ENCODE results near the gene CARD8. TPM values are rescaled to one million over a fixed set of nuclear protein-coding genes. Genes with fewer than 3 reads are reported as not detected.
"Not testable (repeated sequence)": the region's sequence is repeated elsewhere in the genome, so short reads cannot be mapped to it uniquely, and the experiment has no call there.

Gene CARD8
- total and polyA plus RNA-seq, 2 of the 8 experiments (the other 6 are each of a cell fraction or from before 2014, with no cell fraction given) = 8.9 to 24.4 TPM

GRCh38 chr19:48244281-48244680 is 11.4 kb downstream of the CARD8 start (continued):
- TF ChIP-seq SIN3A (conservative IDR thresholded peaks at IDR 0.05 in 1 of 2, IDR thresholded peaks at IDR 0.05 in 1 of 2; ENCODE audit: low read depth in 1 of 2, low read length in 2 of 2) (no peak), POLR2A (IDR thresholded peaks at IDR 0.05; ENCODE audit: control extremely low read depth in 1 of 2, low read depth in 2 of 2, low read length in 2 of 2) (no peak)

- H2BK120ac ChIP-seq (replicated peaks; ENCODE audit: low read depth, low read length); FAIRE-seq; H4K8ac ChIP-seq (ENCODE audit: extremely low read depth, insufficient read depth, low read length); H3K18ac ChIP-seq (ENCODE audit: extremely low read depth, low read length); H2BK5ac ChIP-seq (ENCODE audit: low read depth, low read length); H3K9me3 ChIP-seq (ENCODE audit: insufficient read depth in 2 of 2, low read depth in 1 of 2, low read length in 1 of 2); H2BK20ac ChIP-seq (ENCODE audit: low read length); POLR2A ChIA-PET (ENCODE audit: partially characterized antibody); H3K79me2 ChIP-seq (ENCODE audit: control insufficient read depth in 1 of 2, insufficient read depth in 2 of 2, low read length in 2 of 2); H3K4me2 ChIP-seq (ENCODE audit: insufficient read depth in 1 of 2, low read depth in 2 of 2, low read length in 2 of 2); H3K27me3 ChIP-seq (replicated peaks in 1 of 4; ENCODE audit: control insufficient read depth in 3 of 4, extremely low read depth in 1 of 4, insufficient read depth in 3 of 4, low read length in 3 of 4); H3K4ac ChIP-seq (replicated peaks; ENCODE audit: insufficient read length, low read depth, low read length); H2AK5ac ChIP-seq (ENCODE audit: low read depth, low read length); CTCF ChIA-PET (ENCODE audit: partially characterized antibody); H2BK15ac ChIP-seq (ENCODE audit: low read length); H3K23ac ChIP-seq (ENCODE audit: insufficient read length); H3K9ac ChIP-seq (replicated peaks in 1 of 4; ENCODE audit: extremely low read depth in 1 of 4, low read depth in 3 of 4, low read length in 3 of 4); H3K4me1 ChIP-seq (replicated peaks in 1 of 4; ENCODE audit: control insufficient read depth in 3 of 4, insufficient read depth in 4 of 4, low read length in 3 of 4); H3K27ac ChIP-seq (ENCODE audit: low read depth, low read length); H2AFZ ChIP-seq (ENCODE audit: low read length); H2BK12ac ChIP-seq (ENCODE audit: low read depth, low read length); H3K79me1 ChIP-seq (ENCODE audit: low read depth, low read length); H3K23me2 ChIP-seq (ENCODE audit: low read depth, low read length); H4K91ac ChIP-seq (replicated peaks; ENCODE audit: insufficient read length, low read length); H3K14ac ChIP-seq (ENCODE audit: insufficient read length); DNase-seq (ENCODE audit: low read depth in 1 of 2, low spot score in 2 of 2); H3K4me3 ChIP-seq (ENCODE audit: extremely low read depth in 1 of 4, insufficient read depth in 2 of 4, low read depth in 3 of 4, low read length in 4 of 4); H3K56ac ChIP-seq (replicated peaks; ENCODE audit: insufficient read length, low read depth, low read length); H4K5ac ChIP-seq (ENCODE audit: insufficient read length, low read depth, low read length); H4K20me1 ChIP-seq (replicated peaks in 1 of 2; ENCODE audit: control insufficient read depth in 1 of 2, insufficient read depth in 2 of 2, low read length in 2 of 2): not testable (repeated sequence)
- H3K36me3 ChIP-seq (ENCODE audit: control insufficient read depth in 2 of 4, insufficient read depth in 4 of 4, low read length in 3 of 4) = peaks cover 0 to 12% (median 0%) of the 10 kb centered on the region in 4 experiments; a peak in 2 of 8 replicates
- 97% methylated on average over 6 of the region's 6 CpGs; no CpG with 5 or more reads in 1 of the 2 experiments for WGBS, 2 experiments (ENCODE audit: extremely low coverage in 1 of 2, insufficient coverage in 1 of 2, insufficient read length in 1 of 2, insufficient replicate concordance in 2 of 2, low coverage in 1 of 2, low lambda C conversion rate in 2 of 2, missing lambda C conversion rate in 1 of 2)
Observed at GRCh38 chr19:48241771-48242170, 13.9 kb downstream of the CARD8 start.

All from H1 (cell line).